ENCODE data around the gene C1RL. TPM values are rescaled to one million over a fixed set of nuclear protein-coding genes. Genes with fewer than 3 reads are reported as not detected.

The C1RL gene
- total RNA-seq, 1 experiment from 2014 or later, result 49.8 TPM

- Mint-ChIP-seq H3K4me3 (ENCODE audit: unreplicated experiment) (no peak overlapping the region), H3K4me1 (ENCODE audit: insufficient read depth, unreplicated experiment) (peaks cover 11% of the 10 kb centered on the region), H3K27me3 (ENCODE audit: insufficient read depth, unreplicated experiment) (no peaks in the 10 kb centered on the region), H3K9me3 (ENCODE audit: unreplicated experiment) (no peaks in the 10 kb centered on the region), H3K27ac (ENCODE audit: low read depth, unreplicated experiment) (no peak overlapping the region), H3K36me3 (ENCODE audit: insufficient read depth, unreplicated experiment) (peaks cover 34% of the 10 kb centered on the region)
- peak; percentile 83 for DNase-seq (ENCODE audit: unreplicated experiment)
- TF ChIP-seq CTCF (IDR thresholded peaks at IDR 0.05; ENCODE audit: unreplicated experiment), result no peak
- intact Hi-C loops (cut with micrococcal nuclease), result no loop called here
- BruUV-seq (replicated peaks), result no TSS peak
- ChIA-PET CTCF (interaction anchor here (0.6 to 9.9 kb wide), 9 partner anchors 8 to 505 kb away, joined by 3 to 106 read pairs (median 3); partner anchors contain the start of genes C1S and PEX5), POLR2A (interaction anchor here (0.6 to 1.2 kb wide), 3 partner anchors 15 to 210 kb away, joined by 3 to 4 read pairs (median 4); no protein-coding TSS in a partner anchor)
Measured at GRCh38 chr12:7155471-7156034, 46.5 kb upstream of the C1RL start.

- TF ChIP-seq CTCF (IDR thresholded peaks at IDR 0.05; ENCODE audit: unreplicated experiment), result no peak
- Mint-ChIP-seq H3K4me3 (ENCODE audit: unreplicated experiment) (no peak overlapping the region), H3K9me3 (ENCODE audit: unreplicated experiment) (no peaks in the 10 kb centered on the region), H3K36me3 (ENCODE audit: insufficient read depth, unreplicated experiment) (peaks cover 40% of the 10 kb centered on the region), H3K4me1 (ENCODE audit: insufficient read depth, unreplicated experiment) (peaks cover 11% of the 10 kb centered on the region), H3K27ac (ENCODE audit: low read depth, unreplicated experiment) (no peak overlapping the region), H3K27me3 (ENCODE audit: insufficient read depth, unreplicated experiment) (no peaks in the 10 kb centered on the region)
- DNase-seq (ENCODE audit: unreplicated experiment), result no peak
- intact Hi-C loops (cut with micrococcal nuclease), result no loop called here
- ChIA-PET CTCF (interaction anchor here (0.6 to 9.9 kb wide), 9 partner anchors 9 to 210 kb away, joined by 3 to 106 read pairs (median 3); partner anchors contain the start of genes C1S and PEX5), POLR2A (interaction anchor here (0.6 to 1.2 kb wide), 4 partner anchors 15 to 274 kb away, joined by 3 to 4 read pairs (median 4); no protein-coding TSS in a partner anchor)
- no TSS peak for BruUV-seq (replicated peaks)
Measured at GRCh38 chr12:7154901-7155470, 46.0 kb upstream of the C1RL start.

- no peak overlapping the region for H3K27ac Mint-ChIP-seq (ENCODE audit: low read depth, unreplicated experiment)
- intact Hi-C loops (cut with micrococcal nuclease), result no loop called here
- peaks cover 5% of the 10 kb centered on the region for H3K4me1 Mint-ChIP-seq (ENCODE audit: insufficient read depth, unreplicated experiment)
- no peak for TF ChIP-seq CTCF (IDR thresholded peaks at IDR 0.05; ENCODE audit: unreplicated experiment)
- H3K4me3 Mint-ChIP-seq (ENCODE audit: unreplicated experiment), result no peak overlapping the region
- ChIA-PET CTCF (interaction anchor here (0.7 to 9.9 kb wide), 7 partner anchors 8 to 209 kb away, joined by 3 to 106 read pairs (median 11); partner anchors contain the start of gene PEX5), POLR2A (interaction anchor here (0.6 kb wide), 1 partner anchor 193 kb away, joined by 3 read pairs; no protein-coding TSS in a partner anchor)
- no peak for DNase-seq (ENCODE audit: unreplicated experiment)
- no TSS peak for BruUV-seq (replicated peaks)
- no peaks in the 10 kb centered on the region for H3K27me3 Mint-ChIP-seq (ENCODE audit: insufficient read depth, unreplicated experiment)
- H3K9me3 Mint-ChIP-seq (ENCODE audit: unreplicated experiment), result no peaks in the 10 kb centered on the region
- peaks cover 42% of the 10 kb centered on the region for H3K36me3 Mint-ChIP-seq (ENCODE audit: insufficient read depth, unreplicated experiment)
Measured at GRCh38 chr12:7154042-7154441, 45.0 kb upstream of the C1RL start.

GRCh38 chr12:7152818-7153217 lies 43.8 kb upstream of the C1RL start:
- intact Hi-C loops (cut with micrococcal nuclease), result no loop called here
- Mint-ChIP-seq H3K27ac (ENCODE audit: low read depth, unreplicated experiment) (no peak overlapping the region), H3K9me3 (ENCODE audit: unreplicated experiment) (no peaks in the 10 kb centered on the region), H3K27me3 (ENCODE audit: insufficient read depth, unreplicated experiment) (no peaks in the 10 kb centered on the region), H3K4me1 (ENCODE audit: insufficient read depth, unreplicated experiment) (no peaks in the 10 kb centered on the region), H3K4me3 (ENCODE audit: unreplicated experiment) (no peak overlapping the region), H3K36me3 (ENCODE audit: insufficient read depth, unreplicated experiment) (peaks cover 49% of the 10 kb centered on the region)
- DNase-seq (ENCODE audit: unreplicated experiment), result no peak
- TF ChIP-seq CTCF (IDR thresholded peaks at IDR 0.05; ENCODE audit: unreplicated experiment), result no peak
- CTCF ChIA-PET, result interaction anchor here (0.6 to 9.9 kb wide), 7 partner anchors 10 to 958 kb away, joined by 3 to 106 read pairs (median 4); no protein-coding TSS in a partner anchor
- BruUV-seq (replicated peaks), result no TSS peak
- POLR2A ChIA-PET, result no interaction called here

All from MCF 10A (cell line).